Central memory CD8-positive, alpha-beta T cell (primary cell): ENCODE measurements around the gene TYSND1.

Experiments
- ATAC-seq: fragments of 150-1000 bp; cut with Tn5 transposase; replicated peaks from 2 replicates; pipeline ENCODE4 v1.10.0; 2022; ENCODE audit warnings: mild to moderate bottlenecking, moderate FRiP score, moderate number of reproducible peaks; ENCODE audit not compliant: poor library complexity, severe bottlenecking; ENCODE audit errors: extremely low read depth
- DNase-seq, 2 donors: peaks; one replicate each; pipeline ENCODE4 v3.0.0; 2021; ENCODE audit warnings: low spot score in 2 of 2
- H3K27ac Mint-ChIP-seq: one replicate; pipeline ENCODE4 v1.8.0; 2022; ENCODE audit warnings: low read depth, mild to moderate bottlenecking, moderate library complexity, mixed read lengths
- H3K27me3 Mint-ChIP-seq: one replicate; pipeline ENCODE4 v1.8.0; 2022; ENCODE audit warnings: mixed read lengths
- H3K36me3 Mint-ChIP-seq: one replicate; pipeline ENCODE4 v1.8.0; 2022; ENCODE audit warnings: mild to moderate bottlenecking, moderate library complexity, mixed read lengths; ENCODE audit not compliant: insufficient read depth
- H3K4me1 Mint-ChIP-seq: one replicate; pipeline ENCODE4 v1.8.0; 2022; ENCODE audit warnings: mixed read lengths
- H3K4me3 Mint-ChIP-seq: one replicate; pipeline ENCODE4 v1.8.0; 2022; ENCODE audit warnings: mild to moderate bottlenecking, moderate library complexity, mixed read lengths
- H3K9me3 Mint-ChIP-seq: one replicate; pipeline ENCODE4 v1.8.0; 2022; ENCODE audit warnings: mixed read lengths

TYSND1 gene

GRCh38 chr10:70139151-70139996 is 7.1 kb downstream of the TYSND1 start:
- Mint-ChIP-seq H3K4me1 (peaks cover 40% of the 10 kb centered on the region), H3K9me3 (no peaks in the 10 kb centered on the region), H3K4me3 (no peak overlapping the region), H3K27me3 (no peaks in the 10 kb centered on the region), H3K27ac (no peak overlapping the region), H3K36me3 (peaks cover 6% of the 10 kb centered on the region)
- DNase-seq (no peak), ATAC-seq (no peak)

DNA sequence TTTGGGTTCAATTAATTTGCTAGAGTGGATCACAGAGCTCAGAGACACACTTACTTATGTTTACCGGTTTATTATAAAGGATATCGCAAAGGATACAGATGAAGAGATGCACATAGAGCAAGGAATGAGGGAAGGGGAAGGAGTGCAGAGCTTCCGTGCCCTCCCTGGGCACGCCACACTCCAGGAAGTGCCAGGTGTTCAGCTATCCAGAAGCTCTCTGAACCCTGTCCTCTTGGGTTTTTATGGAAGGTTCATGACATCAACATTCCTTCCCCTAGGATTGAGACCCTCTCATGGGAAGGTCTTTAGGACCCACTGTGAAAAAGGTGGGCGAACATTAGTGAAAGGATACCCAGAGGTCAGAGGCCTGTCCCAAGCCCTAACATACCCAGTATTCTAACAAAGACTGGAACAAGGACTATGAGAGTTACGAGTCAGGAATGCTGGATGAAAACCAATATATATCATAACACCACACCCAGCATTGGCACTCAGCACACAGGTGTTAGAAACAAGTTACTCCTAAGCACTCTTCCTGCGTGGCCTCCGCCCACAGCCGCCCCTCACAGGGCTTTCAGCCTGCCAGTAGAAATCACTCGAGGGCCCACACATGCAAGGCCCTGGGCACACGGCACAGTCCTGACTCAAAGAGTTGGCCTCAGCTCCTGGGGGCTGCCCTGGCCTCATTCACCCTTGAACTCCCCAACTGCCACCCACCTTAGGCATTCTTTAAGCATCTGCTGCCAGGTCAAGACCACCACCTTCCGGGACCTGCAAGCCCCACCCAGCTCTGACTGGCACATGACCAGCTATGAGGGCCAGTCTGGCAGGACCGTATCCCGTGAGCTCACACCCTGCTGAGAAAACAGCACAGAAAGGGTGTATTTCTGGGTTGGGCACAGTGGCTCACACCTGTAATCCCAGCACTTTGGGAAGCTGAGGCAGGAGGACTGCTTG is 8.3 kb downstream of the TYSND1 start:
- H3K4me3 Mint-ChIP-seq: no peak overlapping the region
- DNase-seq: no peak
- peaks cover 30% of the 10 kb centered on the region for H3K4me1 Mint-ChIP-seq
- H3K9me3 Mint-ChIP-seq: no peaks in the 10 kb centered on the region
- H3K27ac Mint-ChIP-seq: no peak overlapping the region
- no peak for ATAC-seq
- H3K27me3 Mint-ChIP-seq: no peaks in the 10 kb centered on the region
- H3K36me3 Mint-ChIP-seq: peaks cover 5% of the 10 kb centered on the region

DNA sequence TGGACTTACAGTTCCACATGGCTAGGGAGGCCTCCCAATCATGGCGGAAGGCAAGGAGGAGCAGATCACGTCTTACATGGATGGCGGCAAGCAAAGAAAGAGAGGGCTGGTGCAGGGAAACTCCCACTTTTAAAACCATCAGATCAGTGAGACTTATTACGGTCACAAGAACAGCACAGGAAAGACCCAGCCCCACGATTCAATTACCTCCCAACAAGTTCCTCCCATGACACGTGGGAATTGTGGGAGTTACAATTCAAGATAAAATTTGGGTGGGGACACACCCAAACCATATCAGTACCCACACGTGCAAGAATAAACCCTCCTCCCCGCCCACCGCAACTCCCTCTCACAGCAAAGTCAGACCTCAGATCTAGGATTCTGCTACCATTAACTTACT is 9.4 kb downstream of the TYSND1 start:
- no peak for ATAC-seq
- Mint-ChIP-seq H3K4me1 (peaks cover 29% of the 10 kb centered on the region), H3K9me3 (no peaks in the 10 kb centered on the region), H3K36me3 (peaks cover 9% of the 10 kb centered on the region), H3K27me3 (no peaks in the 10 kb centered on the region), H3K4me3 (no peak overlapping the region), H3K27ac (no peak overlapping the region)
- no peak for DNase-seq

DNA sequence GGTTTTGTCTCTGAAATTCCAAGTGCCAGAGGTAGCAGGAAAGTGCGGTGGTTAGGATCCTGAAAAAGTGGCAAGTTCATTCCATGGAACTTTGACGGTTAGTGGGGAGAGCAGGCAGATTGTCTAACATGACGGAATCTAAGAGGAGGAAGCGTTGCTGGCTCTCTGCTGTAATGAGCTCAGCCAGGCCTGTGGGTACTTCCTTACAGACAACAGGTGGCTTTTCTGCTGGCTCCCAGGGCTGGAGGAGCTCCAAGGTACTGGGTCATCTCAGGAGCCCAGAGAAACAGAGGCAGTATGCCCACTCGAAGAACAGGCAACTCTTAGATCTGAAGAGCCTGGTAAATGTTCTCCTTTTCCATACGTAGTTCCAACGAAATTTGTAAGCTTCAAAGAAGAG is 10.8 kb downstream of the TYSND1 start:
- DNase-seq (no peak), ATAC-seq (no peak)
- Mint-ChIP-seq H3K27me3 (no peaks in the 10 kb centered on the region), H3K4me3 (no peak overlapping the region), H3K9me3 (no peaks in the 10 kb centered on the region), H3K36me3 (peaks cover 9% of the 10 kb centered on the region), H3K4me1 (peaks cover 35% of the 10 kb centered on the region), H3K27ac (no peak overlapping the region)

- DNase-seq (no peak), ATAC-seq (no peak)
- H3K9me3 Mint-ChIP-seq: no peaks in the 10 kb centered on the region
- no peak overlapping the region for H3K27ac Mint-ChIP-seq
- peaks cover 9% of the 10 kb centered on the region for H3K36me3 Mint-ChIP-seq
- no peak overlapping the region for H3K4me3 Mint-ChIP-seq
- no peaks in the 10 kb centered on the region for H3K27me3 Mint-ChIP-seq
- peaks cover 35% of the 10 kb centered on the region for H3K4me1 Mint-ChIP-seq
Observed at GRCh38 chr10:70135046-70135445, 11.5 kb downstream of the TYSND1 start.

GRCh38 chr10:70132098-70133029 is 14.1 kb downstream of the TYSND1 start, which contains the start of gene AIFM2:
TSS of gene AIFM2 (minus strand) at chr10:70132825. CDS start at chr10:70124084, 8,741 bp downstream.
- peaks cover 12% of the 10 kb centered on the region for H3K36me3 Mint-ChIP-seq
- ATAC-seq: peak; percentile 78
- peaks cover 29% of the 10 kb centered on the region for H3K4me1 Mint-ChIP-seq
- no peaks in the 10 kb centered on the region for H3K27me3 Mint-ChIP-seq
- peak in 1 of 2 donors; percentile 23 for DNase-seq
- peak within 1 kb of the TSS; percentile 97 for H3K27ac Mint-ChIP-seq
- peak within 1 kb of the TSS; percentile 89 for H3K4me3 Mint-ChIP-seq
- no peaks in the 10 kb centered on the region for H3K9me3 Mint-ChIP-seq

GRCh38 chr10:70131560-70131937 is 15.0 kb downstream of the TYSND1 start:
- no peak overlapping the region for H3K27ac Mint-ChIP-seq
- DNase-seq (no peak), ATAC-seq (no peak)
- H3K27me3 Mint-ChIP-seq: no peaks in the 10 kb centered on the region
- peaks cover 10% of the 10 kb centered on the region for H3K36me3 Mint-ChIP-seq
- H3K9me3 Mint-ChIP-seq: no peaks in the 10 kb centered on the region
- peaks cover 20% of the 10 kb centered on the region for H3K4me1 Mint-ChIP-seq
- peak overlapping the region; percentile 89 for H3K4me3 Mint-ChIP-seq

GRCh38 chr10:70130878-70131559 is 15.5 kb downstream of the TYSND1 start:
- H3K36me3 Mint-ChIP-seq: peaks cover 10% of the 10 kb centered on the region
- DNase-seq: no peak
- no peak overlapping the region for H3K4me3 Mint-ChIP-seq
- H3K27me3 Mint-ChIP-seq: no peaks in the 10 kb centered on the region
- H3K4me1 Mint-ChIP-seq: peaks cover 19% of the 10 kb centered on the region
- H3K9me3 Mint-ChIP-seq: no peaks in the 10 kb centered on the region
- no peak for ATAC-seq
- H3K27ac Mint-ChIP-seq: no peak overlapping the region

DNA sequence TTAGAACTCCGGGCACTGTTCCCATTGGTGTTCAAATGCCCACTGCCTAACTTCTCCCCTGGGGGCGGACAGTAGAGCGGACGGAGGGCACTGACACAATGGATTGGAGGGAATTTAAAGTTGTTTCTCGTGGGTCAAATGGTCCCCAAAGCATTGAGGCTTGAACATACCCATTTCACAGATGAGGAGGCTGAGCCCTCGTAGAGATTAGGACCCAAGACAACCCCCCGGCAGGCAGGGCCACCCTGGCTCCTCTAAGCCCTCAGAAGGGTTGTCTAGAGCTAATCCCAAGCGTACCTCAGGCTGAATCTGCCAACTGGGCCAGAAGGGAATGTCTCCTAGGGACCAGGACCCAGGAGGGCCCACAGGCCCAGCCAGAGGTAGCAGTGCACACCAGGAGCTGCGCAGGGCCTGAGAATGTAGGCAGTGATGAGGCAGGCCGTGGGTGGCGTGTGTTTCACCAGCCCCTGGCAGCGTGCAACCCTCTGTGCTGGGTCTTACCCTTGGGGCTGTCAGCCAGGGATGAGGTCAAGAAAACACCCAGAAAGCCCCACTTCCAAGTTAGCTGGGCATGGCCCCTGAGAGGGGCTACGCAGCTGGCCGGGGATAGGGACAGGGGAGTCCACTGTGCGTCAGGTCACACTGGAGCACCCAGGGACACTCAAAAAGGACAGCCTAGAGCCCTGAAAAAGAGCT is 19.7 kb downstream of the TYSND1 start:
- Mint-ChIP-seq H3K27me3 (no peaks in the 10 kb centered on the region), H3K4me1 (peaks cover 4% of the 10 kb centered on the region), H3K36me3 (peaks cover 5% of the 10 kb centered on the region), H3K4me3 (no peak overlapping the region), H3K9me3 (no peaks in the 10 kb centered on the region), H3K27ac (no peak overlapping the region)
- DNase-seq (no peak), ATAC-seq (no peak)

DNA sequence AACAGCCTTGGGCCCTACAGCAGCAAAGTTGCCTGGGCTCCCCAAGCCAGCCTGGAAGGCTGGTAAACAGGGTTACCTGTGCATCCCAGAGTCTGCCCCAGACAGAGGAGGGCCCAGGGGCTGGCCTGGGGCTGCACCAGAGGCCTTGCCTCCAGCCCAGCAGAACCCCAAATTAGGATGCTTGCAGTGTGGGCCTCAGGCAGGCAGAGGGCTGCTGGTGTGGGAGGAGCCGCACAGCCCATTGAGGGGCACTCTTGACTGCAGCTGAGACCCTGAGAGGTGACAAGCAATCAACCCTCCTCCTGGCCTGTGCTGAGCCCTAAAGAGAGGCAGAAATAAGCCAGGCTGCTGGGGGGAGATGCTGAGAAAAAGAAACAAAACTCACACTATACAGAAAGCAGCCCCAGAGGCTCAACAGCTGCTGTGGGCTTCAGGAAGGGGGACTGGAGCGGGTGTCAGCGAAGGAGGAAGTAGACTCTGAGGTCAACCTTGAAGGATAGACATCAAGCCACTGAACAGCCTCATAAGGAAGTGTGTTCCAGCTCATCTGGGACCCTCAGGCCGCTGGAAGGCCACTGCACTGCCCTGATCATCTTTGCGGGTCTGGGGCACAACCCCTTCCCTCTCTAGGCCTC is 20.5 kb downstream of the TYSND1 start:
- H3K9me3 Mint-ChIP-seq: no peaks in the 10 kb centered on the region
- H3K4me3 Mint-ChIP-seq: no peak overlapping the region
- H3K36me3 Mint-ChIP-seq: peaks cover 5% of the 10 kb centered on the region
- DNase-seq (no peak), ATAC-seq (no peak)
- H3K27me3 Mint-ChIP-seq: no peaks in the 10 kb centered on the region
- H3K27ac Mint-ChIP-seq: no peak overlapping the region
- no peaks in the 10 kb centered on the region for H3K4me1 Mint-ChIP-seq

- Mint-ChIP-seq H3K27me3 (no peaks in the 10 kb centered on the region), H3K27ac (no peak overlapping the region), H3K36me3 (peaks cover 5% of the 10 kb centered on the region), H3K4me1 (no peaks in the 10 kb centered on the region), H3K4me3 (no peak overlapping the region), H3K9me3 (no peaks in the 10 kb centered on the region)
- ATAC-seq (no peak), DNase-seq (no peak)
Observed at GRCh38 chr10:70124918-70125317, 21.6 kb downstream of the TYSND1 start.
